Testis (tissue), 3 donors: Measurements from ENCODE around the gene ZNF860. TPM values are rescaled to one million over a fixed set of nuclear protein-coding genes. Genes with fewer than 3 reads are reported as not detected.

Experiments
- DNase-seq: peaks from one replicate; pipeline ENCODE4 v3.0.0-alpha.2; 2019
- H3K27ac ChIP-seq, 2 donors: fragments of 200-600 bp; sonication (generic); one replicate each; pipeline ENCODE4 v1.5.1; 2019
- H3K27me3 ChIP-seq: fragments of 200-600 bp; sonication (generic); one replicate; pipeline ENCODE4 v1.5.1; 2019
- H3K36me3 ChIP-seq: fragments of 200-600 bp; sonication (generic); one replicate; pipeline ENCODE4 v1.5.1; 2017; ENCODE audit warnings: low read depth; ENCODE audit errors: missing control alignments
- H3K4me1 ChIP-seq: fragments of 200-600 bp; sonication (generic); one replicate; pipeline ENCODE4 v1.5.1; 2019
- H3K4me3 ChIP-seq, 2 donors: fragments of 200-600 bp; sonication (generic); one replicate each; pipeline ENCODE4 v1.5.1; 2017 to 2019
- H3K9me3 ChIP-seq: fragments of 200-600 bp; sonication (generic); one replicate; pipeline ENCODE4 v1.5.1; 2017
- CTCF ChIP-seq, 3 experiments: fragments of 450-650 bp in 2 of 3; fragments of 200-600 bp in 1 of 3; sonication (generic) in 1 of 3; IDR thresholded peaks; one replicate each; pipeline ENCODE4 v1.5.1; 2016 to 2019; ENCODE audit warnings: antibody characterized with exemption in 3 of 3, mild to moderate bottlenecking in 2 of 3, moderate library complexity in 1 of 3
- POLR2A ChIP-seq: fragments of 450-650 bp; IDR thresholded peaks from one replicate; pipeline ENCODE4 v1.6.1; 2017; ENCODE audit warnings: antibody characterized with exemption, mild to moderate bottlenecking, moderate library complexity
- WGBS, 2 donors: methylation state at CpG; one replicate each; pipeline ENCODE4 v1.1.5; 2018; 5-methylcytosine and 5-hydroxymethylcytosine counted together
- intact Hi-C: fragments of 100-400 bp; cut with DNase I; formaldehyde crosslinking; loops from one replicate; pipeline ENCODE4 v1.15.1; 2023; ENCODE audit warnings: low total_unique reads
- polyA plus RNA-seq: library from polyadenylated mRNA; stranded (reverse); fragments of 350-450 nt; fragmentation: Illumina TruSeq; extraction: RNeasy Lipid Tissue Mini Kit (QIAGEN cat#74804); gene quantifications from one replicate; pipeline ENCODE4 v1.2.3, GENCODE V29; 2014; ENCODE audit warnings: low read depth, low replicate concordance; ENCODE audit not compliant: insufficient read depth
- total RNA-seq, 2 donors: library from RNA; depleted of rRNA; stranded (reverse); fragments of >200 nt; gene quantifications; one replicate each; pipeline ENCODE4 v1.2.3, GENCODE V29; 2016

The ZNF860 gene
- total and polyA plus RNA-seq, 3 donors from 2014 or later: 1.5 to 6.2 (median 4.0) TPM

- Histone ChIP-seq H3K27me3 (no peaks in the 10 kb centered on the region), H3K4me3 (no peak overlapping the region), H3K27ac (peak overlapping the region; percentile 73 to 78), H3K36me3 (no peaks in the 10 kb centered on the region), H3K4me1 (peaks cover 28% of the 10 kb centered on the region), H3K9me3 (no peaks in the 10 kb centered on the region)
- intact Hi-C loops: no loop called here
- DNase-seq: no peak
- TF ChIP-seq POLR2A (no peak), CTCF (IDR thresholded peaks at IDR 0.05) (no peak)
- WGBS, 2 donors: 29 to 35% methylated on average over 7 of the region's 7 CpGs
Observed at GRCh38 chr3:31959951-31960792, 21.4 kb upstream of the ZNF860 start.

GRCh38 chr3:31960793-31961431, 20.6 kb upstream of the ZNF860 start:
- intact Hi-C loops: no loop called here
- DNase-seq: no peak
- TF ChIP-seq CTCF (IDR thresholded peaks at IDR 0.05): no peak
- TF ChIP-seq POLR2A: no peak
- H3K27me3 ChIP-seq: no peaks in the 10 kb centered on the region
- no peaks in the 10 kb centered on the region for H3K36me3 ChIP-seq
- H3K27ac ChIP-seq: no peak overlapping the region
- WGBS, 2 donors: 62 to 77% methylated on average over 4 of the region's 4 CpGs
- H3K4me1 ChIP-seq: peaks cover 28% of the 10 kb centered on the region
- no peak overlapping the region for H3K4me3 ChIP-seq
- no peaks in the 10 kb centered on the region for H3K9me3 ChIP-seq

- TF ChIP-seq POLR2A (no peak), CTCF (IDR thresholded peaks at IDR 0.05) (no peak)
- no peak overlapping the region for H3K4me3 ChIP-seq
- H3K27ac ChIP-seq: no peak overlapping the region
- H3K36me3 ChIP-seq: no peaks in the 10 kb centered on the region
- intact Hi-C loops: no loop called here
- no peaks in the 10 kb centered on the region for H3K9me3 ChIP-seq
- DNase-seq: no peak
- no peaks in the 10 kb centered on the region for H3K27me3 ChIP-seq
- H3K4me1 ChIP-seq: peaks cover 28% of the 10 kb centered on the region
- WGBS, 2 donors: 71 to 83% methylated on average over 2 of the region's 2 CpGs
Observed at GRCh38 chr3:31962801-31963205, 18.7 kb upstream of the ZNF860 start.

GRCh38 chr3:31966978-31967591, 14.5 kb upstream of the ZNF860 start:
- no peak for TF ChIP-seq POLR2A
- no peak for TF ChIP-seq CTCF (IDR thresholded peaks at IDR 0.05)
- WGBS, 2 donors: 78 to 84% methylated on average over 4 of the region's 4 CpGs
- Histone ChIP-seq H3K4me3 (no peak overlapping the region), H3K9me3 (no peaks in the 10 kb centered on the region), H3K27ac (peak overlapping the region in 1 of 2 donors; percentile 64), H3K27me3 (no peaks in the 10 kb centered on the region), H3K36me3 (no peaks in the 10 kb centered on the region), H3K4me1 (peaks cover 4% of the 10 kb centered on the region)
- no peak for DNase-seq
- intact Hi-C loops: no loop called here
